Tibial nerve (tissue), 4 donors: ENCODE data around the gene NPHP1. TPM values are rescaled to one million over a fixed set of nuclear protein-coding genes. Genes with fewer than 3 reads are reported as not detected.

Source experiments
- small RNA-seq: library from RNA; depleted of rRNA; stranded (forward); fragments of <200 nt; gene quantifications from one replicate; pipeline ENCODE3, GENCODE V24; 2016
- total RNA-seq, 4 donors: library from RNA; depleted of rRNA; stranded (reverse); fragments of >200 nt; gene quantifications; one replicate each; pipeline ENCODE4 v1.1.0, GENCODE V29; 2016

Gene NPHP1
- total RNA-seq, 4 donors from 2014 or later = 3.5 to 8.7 (median 5.9) TPM

Small RNAs within 50 kb of the gene (small RNA-seq; reads per million reads assigned to genes)
- not detected for gene MIR4436B1

Other genes with a start within 250 kb of the NPHP1 start
- 10 to 100 TPM; 12.6 to 33.3 (median 24.7) TPM for gene MALL, start 89.2 kb downstream of the NPHP1 start, total RNA-seq
- gene MTLN, start 7.5 kb upstream of the NPHP1 start, total RNA-seq = 100 to 1,000 TPM; 134 to 261 (median 180) TPM